GM19463 (cell line): ENCODE measurements around the gene RAPGEF4.

Source experiments
- ATAC-seq: cut with Tn5 transposase; IDR thresholded peaks from one replicate; pipeline ENCODE4 v1.9.1; 2021; ENCODE audit warnings: mild to moderate bottlenecking, moderate library complexity; ENCODE audit not compliant: unreplicated experiment

RAPGEF4 gene

GRCh38 chr2:172928756-172929155 lies 193.1 kb downstream of the RAPGEF4 start:
- ATAC-seq, result no peak

- ATAC-seq, result no peak
These were observed 194.0 kb downstream of the RAPGEF4 start for GRCh38 chr2:172929644-172930043.

DNA sequence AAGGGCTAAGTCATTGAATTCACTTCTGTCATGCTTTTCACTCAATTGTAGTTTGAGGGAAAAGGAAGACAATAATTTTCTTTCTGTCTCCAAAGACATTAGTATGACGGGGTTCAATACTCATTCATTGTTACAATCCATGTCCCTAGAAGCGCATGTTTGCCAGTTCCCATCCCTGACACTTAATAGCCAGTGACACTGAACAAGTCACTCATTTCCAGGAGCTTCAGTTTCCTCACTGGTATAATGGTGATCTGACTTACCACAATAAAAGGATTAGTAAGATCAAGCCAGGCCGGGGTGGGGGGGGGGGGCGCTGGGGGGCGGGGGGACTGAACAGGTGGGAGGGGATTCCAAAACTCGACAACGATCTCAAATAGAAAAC lies 195.2 kb downstream of the RAPGEF4 start:
- ATAC-seq, result no peak

GRCh38 chr2:172931256-172931894 lies 195.7 kb downstream of the RAPGEF4 start:
- no peak for ATAC-seq

- no peak for ATAC-seq
These were observed 196.4 kb downstream of the RAPGEF4 start for GRCh38 chr2:172931918-172932520.

DNA sequence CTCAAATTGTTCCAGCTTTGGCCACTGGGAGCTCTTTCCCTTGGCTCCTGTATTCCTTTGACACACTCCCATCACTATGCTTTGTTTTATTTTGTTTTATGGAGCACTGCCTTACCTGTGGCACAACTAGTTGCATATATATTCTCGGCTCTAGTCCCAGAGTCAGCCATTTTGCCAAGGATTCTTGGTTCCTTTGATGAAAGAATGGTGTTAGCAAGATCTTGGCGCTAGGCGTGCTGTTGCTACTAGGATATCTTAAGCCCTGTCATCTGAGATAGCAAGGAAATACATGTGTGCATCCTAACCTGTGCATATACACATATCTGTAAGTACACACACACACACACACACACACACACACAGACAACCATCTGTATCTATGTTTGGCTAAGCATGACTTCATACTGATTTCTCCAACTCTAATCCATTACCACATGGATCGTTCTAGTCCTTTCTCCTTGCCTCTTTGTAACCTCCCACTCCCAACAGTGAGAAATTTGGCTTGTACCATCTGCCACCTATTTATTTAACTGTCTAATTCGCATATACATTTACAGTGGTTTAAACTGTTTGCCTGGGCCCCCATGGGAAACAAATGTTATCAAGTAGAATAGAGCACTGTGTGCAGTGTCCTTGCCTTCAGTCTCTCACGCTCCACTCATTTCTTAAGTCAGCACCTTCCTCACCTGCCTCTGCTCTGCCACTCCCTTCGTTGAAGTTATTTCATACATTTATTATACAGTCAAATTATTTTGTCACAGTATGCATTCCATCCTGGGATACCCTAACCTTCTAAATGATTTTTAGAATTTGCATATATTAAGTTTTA lies 202.5 kb downstream of the RAPGEF4 start:
- ATAC-seq, result no peak

DNA sequence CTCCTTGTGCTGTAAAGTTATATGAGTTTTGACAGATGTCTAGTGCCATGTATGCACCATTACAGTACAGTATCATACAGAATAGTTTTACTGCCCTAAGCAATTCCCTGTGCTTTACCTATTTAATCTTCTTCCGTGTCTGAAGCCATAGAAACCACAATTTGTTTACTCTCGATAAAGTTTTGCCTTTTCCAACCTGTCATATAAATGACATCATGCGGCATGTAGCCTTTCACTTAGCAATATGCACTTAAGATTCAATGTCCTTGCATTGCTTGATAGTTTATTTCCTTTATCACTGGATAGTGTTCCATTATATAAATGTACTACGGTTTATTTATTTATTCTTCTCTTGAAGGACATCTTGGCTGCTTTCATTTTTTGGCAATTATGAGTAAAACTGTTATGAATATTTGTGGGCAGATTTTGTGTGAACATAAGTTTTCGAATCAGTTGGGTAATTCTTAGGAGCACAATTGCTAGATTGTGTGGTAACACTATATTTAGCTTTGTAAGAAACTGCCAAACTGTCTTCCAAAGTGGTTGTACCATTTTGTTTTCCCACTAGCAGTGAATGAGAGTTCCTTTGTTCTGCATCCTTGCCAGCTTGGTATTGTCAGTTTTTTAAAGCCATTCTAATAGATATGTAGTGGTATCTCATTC lies 203.2 kb downstream of the RAPGEF4 start:
- ATAC-seq, result no peak

DNA sequence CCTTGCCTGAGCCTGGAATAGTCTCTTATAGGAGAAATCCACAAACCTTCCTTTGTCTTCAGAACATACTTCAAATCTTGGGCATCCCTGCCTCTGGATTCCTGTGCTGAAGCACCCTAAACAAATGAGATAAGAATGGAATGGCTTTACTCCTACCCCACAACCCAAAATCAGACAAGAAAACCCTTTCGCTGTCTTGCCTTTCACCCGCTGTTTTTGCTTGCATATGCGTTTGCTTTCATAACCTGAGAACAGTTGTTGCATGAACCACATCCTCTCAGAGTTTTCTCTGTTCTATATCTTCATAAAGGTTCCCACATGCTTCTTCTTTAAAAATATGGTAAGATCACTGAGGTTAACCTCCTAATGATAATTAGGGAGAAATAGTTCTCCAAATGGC lies 207.9 kb downstream of the RAPGEF4 start:
- ATAC-seq, result no peak

DNA sequence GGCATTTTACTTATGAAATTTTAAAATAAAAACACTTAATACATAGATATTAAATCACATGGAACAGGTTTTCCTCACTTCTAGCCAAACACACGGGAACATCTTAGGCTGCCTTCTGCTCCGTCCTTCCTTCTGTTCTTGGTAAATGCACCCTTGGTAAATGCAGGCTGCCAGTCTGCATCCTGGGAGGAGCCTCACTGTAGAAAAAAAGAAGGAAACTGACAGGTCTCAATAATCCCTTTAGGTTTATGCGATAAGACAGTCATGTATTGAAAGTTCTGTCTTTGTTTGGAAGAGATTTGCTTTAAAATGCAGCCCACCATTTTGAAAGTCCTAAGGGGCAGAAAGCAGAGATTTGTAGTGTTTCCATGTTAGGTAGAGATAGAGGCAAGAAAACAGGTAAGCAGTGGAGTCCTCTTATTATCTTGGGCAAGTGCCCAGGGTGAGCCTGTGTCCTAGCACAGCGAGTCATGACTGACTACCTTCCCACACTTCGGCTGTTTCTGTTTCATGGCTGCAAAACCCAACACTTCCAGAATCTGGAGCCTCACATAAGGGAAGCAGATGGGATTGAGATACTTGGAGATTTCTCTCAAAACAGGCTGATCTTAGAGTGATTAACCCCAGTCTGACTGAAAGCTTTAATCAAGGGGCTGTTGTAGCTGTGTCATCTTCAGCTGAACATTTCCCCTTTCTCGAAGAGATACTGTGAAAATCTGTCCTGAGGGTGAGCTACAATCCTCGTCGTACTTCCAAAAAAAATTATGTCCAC lies 208.6 kb downstream of the RAPGEF4 start:
- no peak for ATAC-seq

DNA sequence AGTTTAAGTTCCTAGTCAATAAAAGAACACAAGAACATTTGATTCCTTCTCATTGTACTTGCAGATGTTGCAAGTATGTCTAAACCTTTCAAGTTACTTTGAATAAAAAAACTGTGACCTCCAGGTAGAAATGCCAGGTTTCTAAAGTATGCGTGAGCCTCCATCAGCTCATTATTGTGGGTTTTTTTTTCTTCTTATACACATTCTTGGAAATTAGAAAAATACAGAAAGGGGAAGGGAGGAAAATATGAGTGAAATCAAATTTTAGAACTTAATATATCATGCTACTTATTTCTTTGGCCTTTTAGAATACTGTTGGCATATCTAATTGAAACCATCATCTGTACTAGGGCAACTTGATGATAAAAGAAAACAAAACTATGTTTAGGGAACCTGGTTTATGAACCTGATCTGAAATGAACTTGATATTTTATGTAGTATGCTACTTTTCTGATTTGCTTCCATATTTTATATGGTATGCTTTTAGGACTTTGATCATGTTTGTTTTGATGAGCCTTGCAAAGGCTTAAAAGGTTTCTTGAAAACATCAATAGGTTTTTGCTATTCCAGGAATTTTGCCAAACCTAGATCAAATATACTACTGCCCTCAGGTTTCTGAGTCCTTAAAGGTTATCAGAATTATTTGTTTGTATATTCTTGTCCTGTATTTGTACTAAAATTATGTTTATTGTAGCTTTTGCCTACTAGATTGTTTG lies 209.3 kb downstream of the RAPGEF4 start:
- ATAC-seq, result no peak

GRCh38 chr2:172945510-172945850 lies 209.8 kb downstream of the RAPGEF4 start:
- ATAC-seq, result no peak

DNA sequence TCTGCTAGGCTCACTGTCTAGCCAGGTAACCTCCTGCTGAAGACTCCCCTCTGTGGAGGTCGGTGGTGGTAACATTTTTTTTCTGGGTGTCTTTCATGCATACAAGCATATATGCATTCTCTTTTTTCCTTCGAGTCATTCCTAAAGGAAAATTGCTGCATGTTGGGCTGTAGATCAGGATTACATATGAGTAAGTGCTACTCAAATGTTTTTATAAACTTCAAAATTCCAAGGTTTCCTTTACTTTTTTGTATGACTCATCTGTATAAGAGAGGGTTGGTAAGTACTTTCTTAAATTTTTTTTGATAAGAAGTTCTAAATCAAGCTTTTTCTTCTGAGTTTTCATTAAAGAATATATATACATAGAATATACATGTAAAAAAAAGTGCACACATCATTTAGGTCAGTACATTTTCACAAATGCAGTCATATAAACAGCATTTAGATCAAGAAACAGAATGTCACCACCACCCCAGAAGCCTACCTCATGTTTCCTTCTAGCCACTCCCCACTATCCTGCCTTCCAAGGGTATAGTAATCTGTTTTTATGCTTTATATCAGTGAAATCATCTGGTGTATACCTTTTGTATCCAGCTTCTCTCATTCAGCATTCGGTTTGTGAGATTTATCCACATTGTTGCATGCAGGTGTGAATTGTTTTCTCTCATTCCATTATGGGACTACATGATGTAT lies 212.0 kb downstream of the RAPGEF4 start:
- no peak for ATAC-seq

DNA sequence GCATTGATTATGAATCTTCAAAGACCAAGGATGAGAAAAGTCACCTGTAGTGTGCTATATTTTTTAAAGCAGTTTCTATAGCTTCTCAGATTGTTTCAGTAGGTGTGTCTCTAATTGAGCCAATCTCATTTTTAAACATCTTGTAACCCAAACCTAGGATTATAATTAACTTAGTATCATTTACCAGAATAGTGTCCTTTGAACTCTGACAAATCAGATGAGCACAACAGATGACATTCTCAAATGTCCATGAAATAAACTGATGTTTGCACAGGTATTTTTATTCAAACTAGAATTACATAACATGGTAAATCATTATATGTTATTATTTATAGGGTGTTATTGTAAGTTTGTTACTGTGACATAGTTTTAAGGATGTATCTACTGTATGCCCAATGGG lies 213.9 kb downstream of the RAPGEF4 start:
- ATAC-seq, result no peak

DNA sequence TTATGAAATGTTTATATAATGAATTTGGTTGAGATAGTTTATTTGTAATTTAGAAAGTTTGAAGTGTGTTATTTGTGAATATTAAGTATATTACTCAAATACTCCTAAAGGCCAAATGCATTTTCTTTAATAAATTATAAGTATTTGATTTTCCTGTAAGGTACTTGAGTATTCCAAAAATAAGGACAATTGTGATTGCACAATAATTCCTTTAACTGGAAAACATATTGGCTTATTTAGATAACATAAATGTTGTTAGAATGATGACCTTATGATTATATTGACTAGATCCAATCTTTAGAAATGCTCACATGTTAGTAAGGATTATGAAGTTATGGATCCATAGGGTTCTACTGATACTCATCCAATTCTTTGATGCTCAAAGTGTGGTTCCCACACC lies 214.9 kb downstream of the RAPGEF4 start:
- ATAC-seq, result no peak

DNA sequence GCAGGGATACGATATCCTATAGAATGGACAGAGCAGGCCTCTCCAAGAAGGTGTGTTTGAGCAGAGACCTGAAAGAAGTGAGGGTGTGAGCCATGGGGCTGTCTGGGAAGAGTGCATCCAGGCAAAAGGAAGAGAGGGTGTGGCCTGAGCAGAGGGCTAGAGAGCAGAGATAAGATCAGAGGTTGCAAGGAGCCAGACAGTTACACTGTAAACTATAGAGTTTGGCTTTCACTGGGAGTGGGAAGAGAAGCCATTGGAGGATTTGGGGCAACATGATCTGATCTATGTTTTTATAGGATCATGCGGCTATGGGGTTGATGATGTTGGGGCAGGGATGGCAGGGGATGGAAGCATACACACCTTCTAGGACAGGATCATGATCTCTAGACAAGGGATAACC lies 215.9 kb downstream of the RAPGEF4 start:
- ATAC-seq, result no peak

- no peak for ATAC-seq
These were observed 217.8 kb downstream of the RAPGEF4 start for GRCh38 chr2:172953411-172953810.

GRCh38 chr2:172953970-172954852 lies 218.6 kb downstream of the RAPGEF4 start:
- ATAC-seq, result no peak

DNA sequence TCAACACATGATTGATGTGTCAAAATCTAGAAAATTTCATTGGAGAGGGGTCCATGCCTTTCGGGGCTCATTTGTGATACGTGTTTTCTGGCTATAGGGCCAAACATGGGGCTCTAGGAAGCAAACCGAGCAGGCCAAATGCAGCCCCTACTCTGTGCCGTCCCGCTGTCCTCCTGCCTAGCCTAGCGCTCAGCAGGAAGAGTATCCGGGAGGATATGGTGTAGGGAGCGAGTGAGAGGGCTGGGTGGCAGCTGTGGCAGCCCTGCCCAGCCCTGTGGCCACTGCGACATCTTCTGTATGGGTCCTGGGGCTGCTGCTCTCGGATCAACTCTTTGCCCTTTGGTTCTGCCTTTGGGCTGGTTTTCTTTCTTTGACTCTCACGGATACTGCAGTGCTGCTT lies 219.9 kb downstream of the RAPGEF4 start:
- no peak for ATAC-seq

DNA sequence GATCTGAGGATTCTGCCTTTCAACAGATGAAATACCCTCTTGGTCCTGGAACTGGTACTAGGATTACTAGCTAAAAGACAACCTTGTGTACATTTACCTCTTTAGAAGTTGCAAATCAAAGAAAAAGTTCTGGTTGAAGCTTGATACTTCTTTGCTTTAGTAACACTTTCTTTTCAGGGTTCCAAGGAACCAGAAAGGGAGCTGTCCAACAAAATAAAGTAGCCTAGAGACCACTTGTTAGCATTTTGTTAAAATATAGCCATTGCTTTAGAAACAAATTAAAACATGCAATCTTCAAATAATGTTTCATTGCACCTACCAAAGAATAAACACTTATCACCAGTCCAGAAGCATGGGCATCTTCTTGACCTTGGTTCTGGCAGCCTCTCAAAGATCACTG lies 222.1 kb downstream of the RAPGEF4 start:
- ATAC-seq, result no peak
